GM23338 (cell line): ENCODE data around the gene ELOB. TPM values are rescaled to one million over a fixed set of nuclear protein-coding genes. Genes with fewer than 3 reads are reported as not detected.

Experiments
- ATAC-seq: fragments of 200-7000 bp; cut with Tn5 transposase; 3 replicates; pipeline ENCODE4 v1.9.1; 2020
- DNase-seq: peaks from one replicate; pipeline ENCODE4 v3.0.0-alpha.2; 2015; ENCODE audit warnings: low spot score
- H2AFZ ChIP-seq: fragments of 200-600 bp; sonication (generic); 2 replicates; pipeline ENCODE4 v1.8.0; 2016; ENCODE audit warnings: antibody characterized with exemption, mild to moderate bottlenecking, moderate library complexity
- H3F3A ChIP-seq: fragments of 200-600 bp; sonication (generic); replicated peaks from 2 replicates; pipeline ENCODE4 v1.8.0; 2017; ENCODE audit warnings: antibody characterized with exemption, mixed run types, low read depth
- H3K27ac ChIP-seq: fragments of 200-600 bp; sonication (generic); 2 replicates; pipeline ENCODE4 v1.6.1; 2016; ENCODE audit warnings: low read depth
- H3K27me3 ChIP-seq: fragments of 200-600 bp; sonication (generic); 2 replicates; pipeline ENCODE4 v1.8.0; 2016; ENCODE audit warnings: mild to moderate bottlenecking, mixed run types, moderate library complexity; ENCODE audit not compliant: insufficient read depth
- H3K36me3 ChIP-seq: fragments of 200-600 bp; sonication (generic); 2 replicates; pipeline ENCODE4 v1.8.0; 2016; ENCODE audit warnings: mild to moderate bottlenecking; ENCODE audit not compliant: insufficient read depth
- H3K4me1 ChIP-seq: fragments of 200-600 bp; sonication (generic); 2 replicates; pipeline ENCODE4 v1.8.0; 2016; ENCODE audit warnings: mild to moderate bottlenecking, moderate library complexity; ENCODE audit not compliant: insufficient read depth
- H3K4me2 ChIP-seq: fragments of 200-600 bp; sonication (generic); 2 replicates; pipeline ENCODE4 v1.7.1; 2017; ENCODE audit warnings: mixed run types
- H3K4me3 ChIP-seq: fragments of 200-600 bp; sonication (generic); 2 replicates; pipeline ENCODE4 v1.6.1; 2016; ENCODE audit warnings: mixed run types
- H3K79me2 ChIP-seq: fragments of 200-600 bp; sonication (generic); replicated peaks from 2 replicates; pipeline ENCODE4 v1.8.0; 2017; ENCODE audit warnings: mild to moderate bottlenecking; ENCODE audit not compliant: insufficient read depth
- H3K9me2 ChIP-seq: fragments of 200-600 bp; sonication (generic); 2 replicates; pipeline ENCODE4 v1.8.0; 2017; ENCODE audit not compliant: insufficient read depth
- H4K20me1 ChIP-seq: fragments of 200-600 bp; sonication (generic); replicated peaks from 2 replicates; pipeline ENCODE4 v1.8.0; 2017; ENCODE audit warnings: mild to moderate bottlenecking; ENCODE audit not compliant: insufficient read depth
- H3K27ac Mint-ChIP-seq: 2 replicates; pipeline ENCODE4 v1.8.0; 2020; ENCODE audit warnings: inconsistent platforms, mild to moderate bottlenecking, moderate library complexity, mixed read lengths
- H3K27me3 Mint-ChIP-seq: 3 replicates; pipeline ENCODE4 v1.8.0; 2022; ENCODE audit warnings: low read depth, mild to moderate bottlenecking, moderate library complexity, mixed read lengths, inconsistent platforms; ENCODE audit not compliant: insufficient read depth, poor library complexity
- H3K36me3 Mint-ChIP-seq: 3 replicates; pipeline ENCODE4 v1.8.0; 2021; ENCODE audit warnings: low read depth, mild to moderate bottlenecking, inconsistent platforms, moderate library complexity, mixed read lengths
- H3K4me1 Mint-ChIP-seq: 3 replicates; pipeline ENCODE4 v1.8.0; 2020; ENCODE audit warnings: mild to moderate bottlenecking, inconsistent platforms, mixed read lengths
- H3K4me3 Mint-ChIP-seq: 3 replicates; pipeline ENCODE4 v1.8.0; 2021; ENCODE audit warnings: moderate library complexity, mild to moderate bottlenecking, inconsistent platforms, mixed read lengths
- H3K9me3 Mint-ChIP-seq: 3 replicates; pipeline ENCODE4 v1.8.0; 2020; ENCODE audit warnings: moderate library complexity, mild to moderate bottlenecking, inconsistent platforms, mixed read lengths
- CREB1 ChIP-seq: fragments of 250-450 bp; sonication (Bioruptor Pico); IDR thresholded peaks from 2 replicates; pipeline ENCODE4 v1.5.0; 2020; ENCODE audit warnings: low read depth, mild to moderate bottlenecking, moderate library complexity
- EZH2 ChIP-seq: fragments of 200-600 bp; sonication (generic); IDR thresholded peaks from one replicate; pipeline ENCODE4 v1.8.0; 2017; ENCODE audit warnings: antibody characterized with exemption, mild to moderate bottlenecking, low read depth; ENCODE audit not compliant: unreplicated experiment
- EZH2phosphoT487 ChIP-seq: fragments of 200-600 bp; sonication (generic); IDR thresholded peaks from one replicate; pipeline ENCODE4 v1.8.1; 2018; ENCODE audit warnings: antibody characterized with exemption; ENCODE audit not compliant: unreplicated experiment
- JUNB ChIP-seq: IDR thresholded peaks from one replicate; pipeline ENCODE4 v1.6.1; 2016; ENCODE audit warnings: antibody characterized with exemption; ENCODE audit not compliant: unreplicated experiment
- NANOG ChIP-seq: IDR thresholded peaks from 2 replicates; pipeline ENCODE4 v1.6.1; 2016; ENCODE audit warnings: antibody characterized with exemption, borderline replicate concordance
- POLR2AphosphoS5 ChIP-seq: IDR thresholded peaks from 2 replicates; pipeline ENCODE4 v1.6.1; 2016; ENCODE audit warnings: antibody characterized with exemption, low read depth
- STAT1 ChIP-seq: IDR thresholded peaks from one replicate; pipeline ENCODE4 v1.6.1; 2016; ENCODE audit warnings: antibody characterized with exemption; ENCODE audit not compliant: unreplicated experiment
- ZNF114 ChIP-seq: fragments of 250-450 bp; sonication (Bioruptor Pico); IDR thresholded peaks from 2 replicates; pipeline ENCODE4 v1.5.0; 2020; ENCODE audit warnings: mild to moderate bottlenecking, moderate library complexity
- ZNF331 ChIP-seq: fragments of 250-450 bp; sonication (Bioruptor Pico); IDR thresholded peaks from 2 replicates; pipeline ENCODE4 v1.5.0; 2020; ENCODE audit warnings: low read depth, mild to moderate bottlenecking, moderate library complexity
- polyA plus RNA-seq: library from polyadenylated mRNA; unstranded; fragments of >200 nt; fragmentation: Nextera tagmentation; extraction: Ambion mirVana; gene quantifications from 2 replicates; pipeline ENCODE4 v1.2.1, GENCODE V29; 2016
- total RNA-seq: library from RNA; depleted of rRNA; stranded (reverse); fragments of >200 nt; shearing (Covaris generic); gene quantifications from 2 replicates; pipeline ENCODE4 v1.2.3, GENCODE V29; 2014
- TF ChIP-seq, protein P1 (sequence below): IDR thresholded peaks from 2 replicates; pipeline ENCODE4 v1.6.1; 2016; ENCODE audit warnings: antibody characterized with exemption
- TF ChIP-seq, protein P2 (sequence below): fragments of 250-450 bp; sonication (Bioruptor Pico); IDR thresholded peaks from 2 replicates; pipeline ENCODE4 v1.5.0; 2020; ENCODE audit warnings: mild to moderate bottlenecking, moderate library complexity
- TF ChIP-seq, protein P3 (sequence below): IDR thresholded peaks from one replicate; pipeline ENCODE4 v1.6.1; 2018; ENCODE audit warnings: antibody characterized with exemption; ENCODE audit not compliant: unreplicated experiment
- TF ChIP-seq, protein P4 (sequence below), 2 experiments: fragments of 200-600 bp in 1 of 2; sonication (generic) in 1 of 2; conservative IDR thresholded peaks; 2 replicates each; pipeline versions ENCODE4 v1.5.1 to v1.6.1; 2016 to 2017; ENCODE audit warnings: antibody characterized with exemption in 2 of 2, low read depth in 2 of 2, mild to moderate bottlenecking in 2 of 2, moderate library complexity in 1 of 2

The ELOB gene
- total and polyA plus RNA-seq, 2 experiments from 2014 or later = 278 to 756 TPM

DNA sequence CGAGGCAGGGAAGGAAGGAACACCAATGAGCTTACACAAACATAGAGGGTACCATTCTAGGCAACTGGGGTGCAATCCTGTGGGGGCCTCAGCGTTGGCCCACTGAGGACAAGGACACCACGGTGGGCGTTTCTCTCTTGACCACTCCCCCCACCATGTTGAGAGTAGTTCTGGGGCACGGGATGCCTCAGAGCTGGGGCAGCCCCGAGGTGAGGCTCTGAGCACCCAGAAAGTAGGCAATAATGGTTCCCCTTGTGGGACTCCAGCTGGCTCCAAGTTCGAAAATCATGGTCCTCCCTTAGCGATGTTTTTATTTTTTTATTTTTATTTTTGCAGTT is 45.0 kb upstream of the ELOB start:
- Histone ChIP-seq H3K36me3 (no peaks in the 10 kb centered on the region), H3K4me3 (no peak overlapping the region), H3K4me2 (no peak overlapping the region), H4K20me1 (no peaks in the 10 kb centered on the region), H3F3A (no peaks in the 10 kb centered on the region), H3K27ac (no peak overlapping the region), H3K4me1 (no peaks in the 10 kb centered on the region), H3K9me2 (no peaks in the 10 kb centered on the region), H2AFZ (no peak overlapping the region), H3K79me2 (no peaks in the 10 kb centered on the region), H3K27me3 (no peaks in the 10 kb centered on the region)
- Mint-ChIP-seq H3K27ac (no peak overlapping the region), H3K36me3 (no peaks in the 10 kb centered on the region), H3K9me3 (no peaks in the 10 kb centered on the region), H3K4me3 (no peak overlapping the region), H3K27me3 (peaks cover 6% of the 10 kb centered on the region), H3K4me1 (no peaks in the 10 kb centered on the region)
- TF ChIP-seq, protein P1, sequence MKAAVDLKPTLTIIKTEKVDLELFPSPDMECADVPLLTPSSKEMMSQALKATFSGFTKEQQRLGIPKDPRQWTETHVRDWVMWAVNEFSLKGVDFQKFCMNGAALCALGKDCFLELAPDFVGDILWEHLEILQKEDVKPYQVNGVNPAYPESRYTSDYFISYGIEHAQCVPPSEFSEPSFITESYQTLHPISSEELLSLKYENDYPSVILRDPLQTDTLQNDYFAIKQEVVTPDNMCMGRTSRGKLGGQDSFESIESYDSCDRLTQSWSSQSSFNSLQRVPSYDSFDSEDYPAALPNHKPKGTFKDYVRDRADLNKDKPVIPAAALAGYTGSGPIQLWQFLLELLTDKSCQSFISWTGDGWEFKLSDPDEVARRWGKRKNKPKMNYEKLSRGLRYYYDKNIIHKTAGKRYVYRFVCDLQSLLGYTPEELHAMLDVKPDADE = no peak
- no peak for TF ChIP-seq ZNF114 (CRISPR knock-in tag)
- TF ChIP-seq, protein P2, sequence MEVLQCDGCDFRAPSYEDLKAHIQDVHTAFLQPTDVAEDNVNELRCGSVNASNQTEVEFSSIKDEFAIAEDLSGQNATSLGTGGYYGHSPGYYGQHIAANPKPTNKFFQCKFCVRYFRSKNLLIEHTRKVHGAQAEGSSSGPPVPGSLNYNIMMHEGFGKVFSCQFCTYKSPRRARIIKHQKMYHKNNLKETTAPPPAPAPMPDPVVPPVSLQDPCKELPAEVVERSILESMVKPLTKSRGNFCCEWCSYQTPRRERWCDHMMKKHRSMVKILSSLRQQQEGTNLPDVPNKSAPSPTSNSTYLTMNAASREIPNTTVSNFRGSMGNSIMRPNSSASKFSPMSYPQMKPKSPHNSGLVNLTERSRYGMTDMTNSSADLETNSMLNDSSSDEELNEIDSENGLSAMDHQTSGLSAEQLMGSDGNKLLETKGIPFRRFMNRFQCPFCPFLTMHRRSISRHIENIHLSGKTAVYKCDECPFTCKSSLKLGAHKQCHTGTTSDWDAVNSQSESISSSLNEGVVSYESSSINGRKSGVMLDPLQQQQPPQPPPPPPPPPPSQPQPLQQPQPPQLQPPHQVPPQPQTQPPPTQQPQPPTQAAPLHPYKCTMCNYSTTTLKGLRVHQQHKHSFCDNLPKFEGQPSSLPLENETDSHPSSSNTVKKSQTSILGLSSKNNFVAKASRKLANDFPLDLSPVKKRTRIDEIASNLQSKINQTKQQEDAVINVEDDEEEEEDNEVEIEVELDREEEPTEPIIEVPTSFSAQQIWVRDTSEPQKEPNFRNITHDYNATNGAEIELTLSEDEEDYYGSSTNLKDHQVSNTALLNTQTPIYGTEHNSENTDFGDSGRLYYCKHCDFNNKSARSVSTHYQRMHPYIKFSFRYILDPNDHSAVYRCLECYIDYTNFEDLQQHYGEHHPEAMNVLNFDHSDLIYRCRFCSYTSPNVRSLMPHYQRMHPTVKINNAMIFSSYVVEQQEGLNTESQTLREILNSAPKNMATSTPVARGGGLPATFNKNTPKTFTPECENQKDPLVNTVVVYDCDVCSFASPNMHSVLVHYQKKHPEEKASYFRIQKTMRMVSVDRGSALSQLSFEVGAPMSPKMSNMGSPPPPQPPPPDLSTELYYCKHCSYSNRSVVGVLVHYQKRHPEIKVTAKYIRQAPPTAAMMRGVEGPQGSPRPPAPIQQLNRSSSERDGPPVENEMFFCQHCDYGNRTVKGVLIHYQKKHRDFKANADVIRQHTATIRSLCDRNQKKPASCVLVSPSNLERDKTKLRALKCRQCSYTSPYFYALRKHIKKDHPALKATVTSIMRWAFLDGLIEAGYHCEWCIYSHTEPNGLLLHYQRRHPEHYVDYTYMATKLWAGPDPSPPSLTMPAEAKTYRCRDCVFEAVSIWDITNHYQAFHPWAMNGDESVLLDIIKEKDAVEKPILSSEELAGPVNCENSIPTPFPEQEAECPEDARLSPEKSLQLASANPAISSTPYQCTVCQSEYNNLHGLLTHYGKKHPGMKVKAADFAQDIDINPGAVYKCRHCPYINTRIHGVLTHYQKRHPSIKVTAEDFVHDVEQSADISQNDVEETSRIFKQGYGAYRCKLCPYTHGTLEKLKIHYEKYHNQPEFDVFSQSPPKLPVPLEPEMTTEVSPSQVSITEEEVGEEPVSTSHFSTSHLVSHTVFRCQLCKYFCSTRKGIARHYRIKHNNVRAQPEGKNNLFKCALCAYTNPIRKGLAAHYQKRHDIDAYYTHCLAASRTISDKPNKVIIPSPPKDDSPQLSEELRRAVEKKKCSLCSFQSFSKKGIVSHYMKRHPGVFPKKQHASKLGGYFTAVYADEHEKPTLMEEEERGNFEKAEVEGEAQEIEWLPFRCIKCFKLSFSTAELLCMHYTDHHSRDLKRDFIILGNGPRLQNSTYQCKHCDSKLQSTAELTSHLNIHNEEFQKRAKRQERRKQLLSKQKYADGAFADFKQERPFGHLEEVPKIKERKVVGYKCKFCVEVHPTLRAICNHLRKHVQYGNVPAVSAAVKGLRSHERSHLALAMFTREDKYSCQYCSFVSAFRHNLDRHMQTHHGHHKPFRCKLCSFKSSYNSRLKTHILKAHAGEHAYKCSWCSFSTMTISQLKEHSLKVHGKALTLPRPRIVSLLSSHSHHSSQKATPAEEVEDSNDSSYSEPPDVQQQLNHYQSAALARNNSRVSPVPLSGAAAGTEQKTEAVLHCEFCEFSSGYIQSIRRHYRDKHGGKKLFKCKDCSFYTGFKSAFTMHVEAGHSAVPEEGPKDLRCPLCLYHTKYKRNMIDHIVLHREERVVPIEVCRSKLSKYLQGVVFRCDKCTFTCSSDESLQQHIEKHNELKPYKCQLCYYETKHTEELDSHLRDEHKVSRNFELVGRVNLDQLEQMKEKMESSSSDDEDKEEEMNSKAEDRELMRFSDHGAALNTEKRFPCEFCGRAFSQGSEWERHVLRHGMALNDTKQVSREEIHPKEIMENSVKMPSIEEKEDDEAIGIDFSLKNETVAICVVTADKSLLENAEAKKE = no peak
- TF ChIP-seq EZH2 = no peak
- TF ChIP-seq ZNF331 (CRISPR knock-in tag) = no peak
- no peak for TF ChIP-seq CREB1 (CRISPR knock-in tag)
- TF ChIP-seq POLR2AphosphoS5 = no peak
- TF ChIP-seq JUNB = no peak
- TF ChIP-seq NANOG = no peak
- TF ChIP-seq, protein P3, sequence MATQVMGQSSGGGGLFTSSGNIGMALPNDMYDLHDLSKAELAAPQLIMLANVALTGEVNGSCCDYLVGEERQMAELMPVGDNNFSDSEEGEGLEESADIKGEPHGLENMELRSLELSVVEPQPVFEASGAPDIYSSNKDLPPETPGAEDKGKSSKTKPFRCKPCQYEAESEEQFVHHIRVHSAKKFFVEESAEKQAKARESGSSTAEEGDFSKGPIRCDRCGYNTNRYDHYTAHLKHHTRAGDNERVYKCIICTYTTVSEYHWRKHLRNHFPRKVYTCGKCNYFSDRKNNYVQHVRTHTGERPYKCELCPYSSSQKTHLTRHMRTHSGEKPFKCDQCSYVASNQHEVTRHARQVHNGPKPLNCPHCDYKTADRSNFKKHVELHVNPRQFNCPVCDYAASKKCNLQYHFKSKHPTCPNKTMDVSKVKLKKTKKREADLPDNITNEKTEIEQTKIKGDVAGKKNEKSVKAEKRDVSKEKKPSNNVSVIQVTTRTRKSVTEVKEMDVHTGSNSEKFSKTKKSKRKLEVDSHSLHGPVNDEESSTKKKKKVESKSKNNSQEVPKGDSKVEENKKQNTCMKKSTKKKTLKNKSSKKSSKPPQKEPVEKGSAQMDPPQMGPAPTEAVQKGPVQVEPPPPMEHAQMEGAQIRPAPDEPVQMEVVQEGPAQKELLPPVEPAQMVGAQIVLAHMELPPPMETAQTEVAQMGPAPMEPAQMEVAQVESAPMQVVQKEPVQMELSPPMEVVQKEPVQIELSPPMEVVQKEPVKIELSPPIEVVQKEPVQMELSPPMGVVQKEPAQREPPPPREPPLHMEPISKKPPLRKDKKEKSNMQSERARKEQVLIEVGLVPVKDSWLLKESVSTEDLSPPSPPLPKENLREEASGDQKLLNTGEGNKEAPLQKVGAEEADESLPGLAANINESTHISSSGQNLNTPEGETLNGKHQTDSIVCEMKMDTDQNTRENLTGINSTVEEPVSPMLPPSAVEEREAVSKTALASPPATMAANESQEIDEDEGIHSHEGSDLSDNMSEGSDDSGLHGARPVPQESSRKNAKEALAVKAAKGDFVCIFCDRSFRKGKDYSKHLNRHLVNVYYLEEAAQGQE = no peak
- TF ChIP-seq STAT1 = no peak
- TF ChIP-seq EZH2phosphoT487 = no peak
- TF ChIP-seq, protein P4, sequence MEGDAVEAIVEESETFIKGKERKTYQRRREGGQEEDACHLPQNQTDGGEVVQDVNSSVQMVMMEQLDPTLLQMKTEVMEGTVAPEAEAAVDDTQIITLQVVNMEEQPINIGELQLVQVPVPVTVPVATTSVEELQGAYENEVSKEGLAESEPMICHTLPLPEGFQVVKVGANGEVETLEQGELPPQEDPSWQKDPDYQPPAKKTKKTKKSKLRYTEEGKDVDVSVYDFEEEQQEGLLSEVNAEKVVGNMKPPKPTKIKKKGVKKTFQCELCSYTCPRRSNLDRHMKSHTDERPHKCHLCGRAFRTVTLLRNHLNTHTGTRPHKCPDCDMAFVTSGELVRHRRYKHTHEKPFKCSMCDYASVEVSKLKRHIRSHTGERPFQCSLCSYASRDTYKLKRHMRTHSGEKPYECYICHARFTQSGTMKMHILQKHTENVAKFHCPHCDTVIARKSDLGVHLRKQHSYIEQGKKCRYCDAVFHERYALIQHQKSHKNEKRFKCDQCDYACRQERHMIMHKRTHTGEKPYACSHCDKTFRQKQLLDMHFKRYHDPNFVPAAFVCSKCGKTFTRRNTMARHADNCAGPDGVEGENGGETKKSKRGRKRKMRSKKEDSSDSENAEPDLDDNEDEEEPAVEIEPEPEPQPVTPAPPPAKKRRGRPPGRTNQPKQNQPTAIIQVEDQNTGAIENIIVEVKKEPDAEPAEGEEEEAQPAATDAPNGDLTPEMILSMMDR (conservative IDR thresholded peaks at IDR 0.05; ENCODE audit: low read depth in 2 of 2) = no peak
- ATAC-seq (no peak), DNase-seq (no peak)
